Measurements from ENCODE around the gene PPP6C. TPM values are rescaled to one million over a fixed set of nuclear protein-coding genes. Genes with fewer than 3 reads are reported as not detected.
A peak's percentile ranks its signal among the peaks of the same experiment; 100 is the strongest.
"Not testable (repeated sequence)": the region's sequence is repeated elsewhere in the genome, so short reads cannot be mapped to it uniquely, and the experiment has no call there.

PPP6C gene
- total RNA-seq = 10 to 100 TPM; 47.2 to 51.9 TPM

DNA sequence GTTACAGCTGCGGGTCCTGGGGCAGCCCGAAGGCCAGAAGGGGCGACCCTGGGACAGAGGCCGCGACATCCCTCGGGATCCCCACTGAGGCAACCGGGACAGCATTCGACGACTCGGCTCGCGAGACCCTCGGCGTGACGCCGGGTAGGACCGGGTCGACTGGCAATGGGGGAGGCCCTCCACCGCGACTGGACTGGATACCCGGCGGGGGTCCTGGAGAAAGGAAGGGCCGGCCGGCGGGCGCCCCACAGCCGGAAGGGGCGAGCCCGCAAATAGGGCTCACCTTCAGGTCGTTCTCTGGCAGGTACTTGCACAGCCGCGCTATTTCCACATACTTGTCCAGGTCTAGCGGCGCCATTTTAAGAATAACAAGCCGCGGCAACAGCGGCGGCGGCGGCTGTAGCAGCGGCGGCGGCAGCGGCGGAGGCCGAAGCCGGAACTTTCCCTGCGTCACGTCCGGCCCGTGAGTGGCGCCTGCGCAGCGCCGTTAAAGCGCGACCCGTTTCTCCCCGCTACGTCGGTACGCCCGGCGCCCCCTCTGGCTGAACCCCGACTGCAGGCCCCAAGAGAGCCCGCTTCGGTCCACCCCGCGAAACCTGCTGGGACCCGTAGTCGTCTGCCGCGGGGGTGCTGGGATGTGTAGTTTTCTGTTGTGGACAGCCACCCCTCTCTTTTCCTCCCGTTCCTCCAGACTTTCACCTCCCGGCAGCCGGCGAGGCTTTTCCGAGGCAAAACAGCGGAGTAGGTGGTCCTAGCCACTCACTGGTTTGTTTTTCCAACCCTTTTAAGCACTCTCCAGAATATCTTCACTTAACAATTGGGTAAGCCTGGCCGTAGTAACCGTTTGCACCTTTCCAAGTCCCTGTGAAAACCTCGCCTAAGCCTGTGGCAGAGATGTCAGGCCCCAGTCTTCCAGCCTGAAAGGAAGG is at the start of gene PPP6C:
TSS of gene PPP6C (minus strand) at position 443 of the 929 bp plus-strand sequence. CDS start at position 358, 85 bp downstream.
- no peaks in the 10 kb centered on the region for H3K27me3 Mint-ChIP-seq (ENCODE audit: low read depth)
- DNase-seq = peak; percentile 99
- ATAC-seq = peak; percentile 98
- peak within 1 kb of the TSS; percentile 95 for H3K27ac Mint-ChIP-seq
- H3K36me3 Mint-ChIP-seq (ENCODE audit: low read depth) = peaks cover 9% of the 10 kb centered on the region
- peak within 1 kb of the TSS; percentile 89 for H3K4me3 Mint-ChIP-seq
- POLR2A ChIA-PET = interaction anchor here (0.6 to 2.2 kb wide), 7 partner anchors 10 to 328 kb away, joined by 3 to 25 read pairs (median 6); partner anchors contain the start of genes ARPC5L, HSPA5, RABEPK and RPL35
- CTCF ChIA-PET = interaction anchor here (1.1 to 2.2 kb wide), 5 partner anchors 9 to 53 kb away, joined by 3 to 17 read pairs (median 4); partner anchors contain the start of genes HSPA5 and SCAI
- no peaks in the 10 kb centered on the region for H3K9me3 Mint-ChIP-seq (ENCODE audit: insufficient read depth)
- peaks cover 49% of the 10 kb centered on the region for H3K4me1 Mint-ChIP-seq (ENCODE audit: low read depth)

DNA sequence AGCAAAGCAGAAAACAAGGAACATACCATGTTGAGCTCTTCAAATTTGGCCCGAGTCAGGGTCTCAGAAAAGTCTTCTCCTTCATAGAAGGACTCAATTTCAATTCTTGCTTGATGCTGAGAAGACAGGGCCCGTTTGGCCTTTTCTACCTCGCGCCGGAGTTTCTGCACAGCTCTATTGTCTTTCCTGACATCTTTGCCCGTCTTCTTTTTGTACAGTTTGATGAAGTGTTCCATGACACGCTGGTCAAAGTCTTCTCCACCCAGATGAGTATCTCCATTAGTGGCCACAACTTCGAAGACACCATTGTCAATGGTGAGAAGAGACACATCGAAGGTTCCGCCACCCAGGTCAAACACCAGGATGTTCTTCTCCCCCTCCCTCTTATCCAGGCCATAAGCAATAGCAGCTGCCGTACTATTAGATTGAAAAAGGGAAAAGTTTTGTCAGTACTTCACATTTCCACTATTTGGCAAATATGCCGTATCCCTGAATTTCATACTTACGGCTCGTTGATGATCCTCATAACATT is 49.4 kb upstream of the PPP6C start:
- ATAC-seq (no peak), DNase-seq (no peak)
- CTCF ChIA-PET = interaction anchor here (1.1 to 1.4 kb wide), 4 partner anchors 9 to 123 kb away, joined by 3 to 6 read pairs (median 4); partner anchors contain the start of gene GAPVD1
- H3K27ac Mint-ChIP-seq = peak overlapping the region; percentile 51
- H3K4me3 Mint-ChIP-seq = peak overlapping the region; percentile 96
- H3K27me3 Mint-ChIP-seq (ENCODE audit: low read depth) = no peaks in the 10 kb centered on the region
- H3K9me3 Mint-ChIP-seq (ENCODE audit: insufficient read depth) = no peaks in the 10 kb centered on the region
- POLR2A ChIA-PET = interaction anchor here (1.0 to 4.2 kb wide), 4 partner anchors 23 to 298 kb away, joined by 3 to 89 read pairs (median 3); partner anchors contain the start of genes GAPVD1 and GOLGA1
- H3K4me1 Mint-ChIP-seq (ENCODE audit: low read depth) = peaks cover 52% of the 10 kb centered on the region
- peaks cover 74% of the 10 kb centered on the region for H3K36me3 Mint-ChIP-seq (ENCODE audit: low read depth)

DNA sequence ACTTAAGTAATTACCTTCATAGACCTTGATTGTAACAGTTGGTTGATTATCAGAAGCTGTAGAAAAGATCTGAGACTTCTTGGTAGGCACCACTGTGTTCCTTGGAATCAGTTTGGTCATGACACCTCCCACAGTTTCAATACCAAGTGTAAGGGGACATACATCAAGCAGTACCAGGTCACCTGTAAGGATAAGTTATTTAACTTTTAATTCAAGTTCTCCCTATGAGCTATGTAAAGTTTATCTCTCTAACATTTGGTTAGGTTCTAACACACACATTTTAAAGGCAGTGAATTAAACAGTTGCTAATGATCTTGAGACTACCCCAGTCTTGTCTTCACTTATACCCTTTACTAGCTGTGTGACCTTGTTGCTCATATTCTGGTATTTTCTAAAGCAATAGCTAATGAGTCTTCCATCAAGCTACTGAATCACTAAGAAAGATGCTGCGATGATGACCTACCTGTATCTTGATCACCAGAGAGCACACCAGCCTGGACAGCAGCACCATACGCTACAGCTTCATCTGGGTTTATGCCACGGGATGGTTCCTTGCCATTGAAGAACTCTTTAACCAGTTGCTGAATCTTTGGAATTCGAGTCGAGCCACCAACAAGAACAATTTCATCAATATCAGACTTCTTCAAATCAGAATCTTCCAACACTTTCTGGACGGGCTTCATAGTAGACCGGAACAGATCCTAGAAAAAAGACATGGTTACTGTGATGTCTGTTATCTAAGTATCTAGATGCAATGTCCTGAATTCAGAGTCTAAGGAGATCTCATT is 48.7 kb upstream of the PPP6C start:
- Mint-ChIP-seq H3K9me3 (ENCODE audit: insufficient read depth) (no peaks in the 10 kb centered on the region), H3K36me3 (ENCODE audit: low read depth) (peaks cover 81% of the 10 kb centered on the region), H3K4me1 (ENCODE audit: low read depth) (peaks cover 50% of the 10 kb centered on the region), H3K27me3 (ENCODE audit: low read depth) (no peaks in the 10 kb centered on the region), H3K27ac (peak overlapping the region; percentile 51), H3K4me3 (peak overlapping the region; percentile 96)
- no peak for DNase-seq
- no peak for ATAC-seq
- CTCF ChIA-PET = interaction anchor here (0.5 to 1.4 kb wide), 6 partner anchors 9 to 467 kb away, joined by 3 to 6 read pairs (median 3); partner anchors contain the start of genes GAPVD1 and NR6A1
- POLR2A ChIA-PET = interaction anchor here (0.6 to 1.2 kb wide), 6 partner anchors 37 to 375 kb away, joined by 3 to 4 read pairs (median 3); partner anchors contain the start of gene GOLGA1

GRCh38 chr9:125236520-125237159 is 47.0 kb upstream of the PPP6C start:
- not testable (repeated sequence) for DNase-seq; H3K9me3 Mint-ChIP-seq (ENCODE audit: insufficient read depth); H3K27me3 Mint-ChIP-seq (ENCODE audit: low read depth); ATAC-seq
- CTCF ChIA-PET = interaction anchor here (0.9 to 2.9 kb wide), 2 partner anchors 23 to 125 kb away, joined by 3 to 10 read pairs; no protein-coding TSS in a partner anchor
- peaks cover 45% of the 10 kb centered on the region for H3K4me1 Mint-ChIP-seq (ENCODE audit: low read depth)
- H3K4me3 Mint-ChIP-seq = peak overlapping the region; percentile 12
- POLR2A ChIA-PET = interaction anchor here (0.7 to 1.3 kb wide), 4 partner anchors 19 to 366 kb away, joined by 3 to 7 read pairs (median 3); partner anchors contain the start of gene GAPVD1
- H3K27ac Mint-ChIP-seq = peak overlapping the region; percentile 2
- H3K36me3 Mint-ChIP-seq (ENCODE audit: low read depth) = peaks cover 78% of the 10 kb centered on the region

DNA sequence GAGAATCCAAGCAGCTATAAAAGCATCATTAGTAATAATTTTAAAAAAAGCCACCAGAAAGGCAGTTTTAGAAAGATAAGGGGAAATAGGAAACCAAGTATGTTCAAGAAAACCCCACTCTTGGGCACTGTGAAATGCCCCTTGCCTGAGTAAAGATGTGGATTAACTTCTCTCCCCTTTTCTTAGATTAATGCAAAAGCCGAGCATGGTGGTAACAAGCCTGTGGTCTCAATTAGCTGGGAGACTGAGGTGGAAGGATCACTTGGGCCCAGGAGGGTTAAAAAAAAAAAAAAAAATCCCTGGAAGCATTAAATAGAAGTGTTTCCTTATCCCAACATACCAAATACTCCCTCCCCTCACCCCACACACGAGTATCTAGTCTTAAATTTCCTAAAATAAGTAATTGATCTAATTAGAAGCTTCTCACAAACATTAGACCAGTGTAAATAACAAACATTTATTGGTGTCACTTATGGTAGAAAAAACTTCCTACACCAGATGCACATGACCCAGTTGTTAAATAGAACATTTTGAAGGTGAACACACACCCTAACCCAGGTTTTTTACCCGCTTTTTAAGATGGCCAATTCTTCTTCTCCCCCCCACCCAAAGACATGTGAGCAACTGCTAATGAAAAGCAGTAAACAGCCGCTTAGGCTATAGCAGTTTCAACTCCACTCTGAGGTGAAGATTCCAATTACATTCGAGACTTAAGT is 46.4 kb upstream of the PPP6C start:
- Mint-ChIP-seq H3K4me1 (ENCODE audit: low read depth) (peaks cover 45% of the 10 kb centered on the region), H3K36me3 (ENCODE audit: low read depth) (peaks cover 71% of the 10 kb centered on the region), H3K9me3 (ENCODE audit: insufficient read depth) (no peaks in the 10 kb centered on the region), H3K4me3 (peak overlapping the region; percentile 4), H3K27me3 (ENCODE audit: low read depth) (no peaks in the 10 kb centered on the region), H3K27ac (peak overlapping the region; percentile 30)
- ChIA-PET POLR2A (interaction anchor here (1.3 to 2.0 kb wide), 2 partner anchors 9 to 26 kb away, joined by 7 read pairs; partner anchors contain the start of gene GAPVD1), CTCF (interaction anchor here (2.9 kb wide), 1 partner anchor 126 kb away, joined by 10 read pairs; no protein-coding TSS in a partner anchor)
- DNase-seq (no peak), ATAC-seq (no peak)

- CTCF ChIA-PET = interaction anchor here (0.6 to 1.0 kb wide), 2 partner anchors 394 to 747 kb away, joined by 3 read pairs; no protein-coding TSS in a partner anchor
- ATAC-seq; H3K27ac Mint-ChIP-seq; H3K4me3 Mint-ChIP-seq; H3K9me3 Mint-ChIP-seq (ENCODE audit: insufficient read depth); DNase-seq; H3K27me3 Mint-ChIP-seq (ENCODE audit: low read depth): not testable (repeated sequence)
- H3K4me1 Mint-ChIP-seq (ENCODE audit: low read depth) = peaks cover 41% of the 10 kb centered on the region
- POLR2A ChIA-PET = interaction anchor here (2.0 kb wide), 1 partner anchor 10 kb away, joined by 7 read pairs; no protein-coding TSS in a partner anchor
- H3K36me3 Mint-ChIP-seq (ENCODE audit: low read depth) = peaks cover 54% of the 10 kb centered on the region
Measured at GRCh38 chr9:125234099-125234498, 44.5 kb upstream of the PPP6C start.

DNA sequence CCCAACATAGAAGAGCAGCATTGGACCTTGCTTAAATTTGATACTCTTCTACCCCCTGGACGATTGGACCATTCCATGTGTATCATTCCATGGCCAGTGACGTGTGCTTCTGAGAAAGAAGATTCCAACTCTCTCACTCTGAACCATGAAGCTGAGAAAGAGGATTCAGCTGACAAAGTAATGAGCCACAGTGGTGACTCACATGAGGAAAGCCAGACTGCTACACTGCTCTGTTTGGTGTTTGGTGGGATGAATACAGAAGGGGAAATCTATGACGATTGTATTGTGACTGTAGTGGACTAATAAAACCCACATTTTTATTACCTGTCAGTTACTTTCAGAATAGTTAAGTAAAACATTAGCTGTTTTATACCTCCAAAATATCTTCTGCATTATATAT is 44.1 kb upstream of the PPP6C start:
- H3K4me3 Mint-ChIP-seq = no peak overlapping the region
- H3K9me3 Mint-ChIP-seq (ENCODE audit: insufficient read depth) = no peaks in the 10 kb centered on the region
- H3K27ac Mint-ChIP-seq = no peak overlapping the region
- ChIA-PET POLR2A (no interaction called here), CTCF (interaction anchor here (0.6 to 1.0 kb wide), 2 partner anchors 394 to 747 kb away, joined by 3 read pairs; no protein-coding TSS in a partner anchor)
- DNase-seq (no peak), ATAC-seq (no peak)
- peaks cover 37% of the 10 kb centered on the region for H3K4me1 Mint-ChIP-seq (ENCODE audit: low read depth)
- H3K36me3 Mint-ChIP-seq (ENCODE audit: low read depth) = peaks cover 50% of the 10 kb centered on the region
- no peaks in the 10 kb centered on the region for H3K27me3 Mint-ChIP-seq (ENCODE audit: low read depth)

GRCh38 chr9:125227761-125228160 is 38.2 kb upstream of the PPP6C start:
- no peaks in the 10 kb centered on the region for H3K4me1 Mint-ChIP-seq (ENCODE audit: low read depth)
- no peak overlapping the region for H3K27ac Mint-ChIP-seq
- ChIA-PET POLR2A (interaction anchor here (1.4 kb wide), 1 partner anchor 13 kb away, joined by 6 read pairs; the partner anchor contains the start of gene HSPA5), CTCF (no interaction called here)
- no peak for ATAC-seq
- H3K9me3 Mint-ChIP-seq (ENCODE audit: insufficient read depth) = no peaks in the 10 kb centered on the region
- DNase-seq = no peak
- no peaks in the 10 kb centered on the region for H3K27me3 Mint-ChIP-seq (ENCODE audit: low read depth)
- H3K4me3 Mint-ChIP-seq = no peak overlapping the region
- peaks cover 2% of the 10 kb centered on the region for H3K36me3 Mint-ChIP-seq (ENCODE audit: low read depth)

GRCh38 chr9:125224858-125225257 is 35.3 kb upstream of the PPP6C start:
- ChIA-PET POLR2A (interaction anchor here (0.6 to 1.4 kb wide), 3 partner anchors 16 to 36 kb away, joined by 3 to 4 read pairs (median 4); partner anchors contain the start of gene HSPA5), CTCF (interaction anchor here (0.6 kb wide), 1 partner anchor 737 kb away, joined by 3 read pairs; no protein-coding TSS in a partner anchor)
- ATAC-seq; H3K9me3 Mint-ChIP-seq (ENCODE audit: insufficient read depth); H3K36me3 Mint-ChIP-seq (ENCODE audit: low read depth); DNase-seq; H3K4me3 Mint-ChIP-seq; H3K4me1 Mint-ChIP-seq (ENCODE audit: low read depth); H3K27ac Mint-ChIP-seq; H3K27me3 Mint-ChIP-seq (ENCODE audit: low read depth): not testable (repeated sequence)

DNA sequence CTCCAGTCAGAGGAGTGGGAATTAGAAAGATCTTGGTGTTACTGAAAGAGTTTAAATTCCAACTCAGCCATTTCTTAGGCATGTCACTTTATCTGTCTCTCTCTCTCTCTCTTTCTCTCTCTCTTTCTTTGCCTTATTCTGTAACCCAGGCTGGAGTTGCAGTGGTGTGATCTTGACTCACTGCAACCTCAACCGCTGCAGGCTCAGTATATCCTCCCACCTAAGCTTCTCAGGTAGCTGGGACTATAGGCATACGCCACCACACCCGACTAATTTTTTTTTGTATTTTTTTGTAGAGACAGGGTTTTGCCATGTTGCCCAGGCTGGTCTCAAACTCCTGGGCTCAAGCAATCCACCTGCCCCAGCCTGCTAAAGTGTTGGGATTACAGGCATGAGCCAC is 29.0 kb upstream of the PPP6C start:
- H3K4me3 Mint-ChIP-seq = no peak overlapping the region
- no peak for ATAC-seq
- CTCF ChIA-PET = interaction anchor here (1.1 kb wide), 1 partner anchor 23 kb away, joined by 3 read pairs; no protein-coding TSS in a partner anchor
- no peaks in the 10 kb centered on the region for H3K4me1 Mint-ChIP-seq (ENCODE audit: low read depth)
- no peaks in the 10 kb centered on the region for H3K9me3 Mint-ChIP-seq (ENCODE audit: insufficient read depth)
- H3K27me3 Mint-ChIP-seq (ENCODE audit: low read depth) = no peaks in the 10 kb centered on the region
- POLR2A ChIA-PET = interaction anchor here (2.5 kb wide), 1 partner anchor 22 kb away, joined by 10 read pairs; the partner anchor contains the start of gene HSPA5
- peaks cover 10% of the 10 kb centered on the region for H3K36me3 Mint-ChIP-seq (ENCODE audit: low read depth)
- H3K27ac Mint-ChIP-seq = no peak overlapping the region
- DNase-seq = no peak
